SK-N-SH (cell line): ENCODE measurements around the gene CTNNA3. TPM values are rescaled to one million over a fixed set of nuclear protein-coding genes. Genes with fewer than 3 reads are reported as not detected.

Source experiments
- CTCF ChIA-PET: fragments of 300-600, 350-600 bp; formaldehyde crosslinking; extraction: SDS; loops from one replicate; lab custom pipeline; 2021; lab: Yijun Ruan, JAX
- POLR2A ChIA-PET: fragments of 350-600 bp; sonication (Branson Sonifier 250); formaldehyde crosslinking; extraction: SDS; loops from one replicate; lab custom pipeline; 2020; ENCODE audit warnings: antibody characterized with exemption, inconsistent platforms; lab: Yijun Ruan, JAX
- DNase-seq: peaks from one replicate; pipeline ENCODE4 v3.0.0; 2012
- H2AFZ ChIP-seq: fragments of 200-600 bp; sonication (generic); 2 replicates; pipeline ENCODE4 v1.8.1; 2016; ENCODE audit warnings: antibody characterized with exemption, mild to moderate bottlenecking, low read depth
- H3F3A ChIP-seq: fragments of 200-600 bp; sonication (generic); replicated peaks from 2 replicates; pipeline ENCODE3; 2016; ENCODE audit warnings: antibody characterized with exemption, mild to moderate bottlenecking; ENCODE audit not compliant: insufficient read depth
- H3K27ac ChIP-seq, 2 experiments: fragments of 200-500 bp in 1 of 2; fragments of 200-600 bp in 1 of 2; sonication (Bioruptor generic) in 1 of 2; sonication (generic), shearing (Covaris generic) in 1 of 2; 2 replicates each; pipeline versions ENCODE4 v1.5.1 to v1.6.1; 2014 to 2016; ENCODE audit warnings: low read depth in 2 of 2, inconsistent platforms in 1 of 2, low read length in 1 of 2, mild to moderate bottlenecking in 1 of 2, mixed read lengths in 1 of 2
- H3K27me3 ChIP-seq: fragments of 200-600 bp; sonication (generic), shearing (Covaris generic); 2 replicates; pipeline ENCODE4 v1.6.1; 2016; ENCODE audit warnings: mixed run types; ENCODE audit not compliant: insufficient read depth
- H3K36me3 ChIP-seq, 2 experiments: fragments of 200-500 bp in 1 of 2; fragments of 200-600 bp in 1 of 2; sonication (Bioruptor generic) in 1 of 2; sonication (generic) in 1 of 2; replicated peaks in 1 of 2; 2 replicates each; pipeline versions ENCODE3 to v1.5.1; 2014 to 2016; ENCODE audit warnings: low read length in 1 of 2, mild to moderate bottlenecking in 1 of 2; ENCODE audit not compliant: insufficient read depth in 2 of 2, control insufficient read depth in 1 of 2
- H3K4me1 ChIP-seq, 2 experiments: fragments of 200-500 bp in 1 of 2; fragments of 200-600 bp in 1 of 2; sonication (Bioruptor generic) in 1 of 2; sonication (generic), shearing (Covaris generic) in 1 of 2; 2 replicates each; pipeline versions ENCODE4 v1.5.1 to v1.6.1; 2014 to 2016; ENCODE audit warnings: low read depth in 1 of 2, low read length in 1 of 2, mixed run types in 1 of 2; ENCODE audit not compliant: insufficient read depth in 2 of 2, control insufficient read depth in 1 of 2
- H3K4me2 ChIP-seq: fragments of 200-600 bp; sonication (generic), shearing (Covaris generic); 2 replicates; pipeline ENCODE4 v1.6.1; 2017; ENCODE audit warnings: mixed run types
- H3K4me3 ChIP-seq, 2 experiments: fragments of 200-500 bp in 1 of 2; fragments of 200-600 bp in 1 of 2; sonication (Bioruptor generic) in 1 of 2; sonication (generic), shearing (Covaris generic) in 1 of 2; 2 replicates each; pipeline versions ENCODE4 v1.5.1 to v1.8.1; 2014 to 2016; ENCODE audit warnings: low read depth in 2 of 2, inconsistent platforms in 1 of 2, low read length in 1 of 2, mild to moderate bottlenecking in 1 of 2, mixed read lengths in 1 of 2, moderate library complexity in 1 of 2
- H3K79me2 ChIP-seq: fragments of 200-600 bp; sonication (generic); 2 replicates; pipeline ENCODE4 v1.8.1; 2017; ENCODE audit warnings: mild to moderate bottlenecking; ENCODE audit not compliant: insufficient read depth
- H3K9ac ChIP-seq: fragments of 200-600 bp; sonication (generic); 2 replicates; pipeline ENCODE4 v1.6.1; 2017; ENCODE audit warnings: mixed run types
- H3K9me2 ChIP-seq: fragments of 200-600 bp; sonication (generic); 2 replicates; pipeline ENCODE4 v1.6.1; 2017; ENCODE audit warnings: mixed run types
- H3K9me3 ChIP-seq: fragments of 200-600 bp; sonication (generic); 2 replicates; pipeline ENCODE4 v1.6.1; 2017; ENCODE audit warnings: mixed run types, mild to moderate bottlenecking, moderate library complexity
- H4K20me1 ChIP-seq: fragments of 200-600 bp; sonication (generic); 2 replicates; pipeline ENCODE4 v1.6.1; 2017; ENCODE audit warnings: mild to moderate bottlenecking, mixed run types; ENCODE audit not compliant: insufficient read depth
- CHD2 ChIP-seq: fragments of 150-350 bp; IDR thresholded peaks from 2 replicates; pipeline ENCODE4 v1.6.1; 2018; ENCODE audit warnings: low read length; ENCODE audit not compliant: partially characterized antibody
- FOXJ3 ChIP-seq: sonication (generic); formaldehyde crosslinking; IDR thresholded peaks from 2 replicates; pipeline ENCODE4 v1.5.1; 2020; ENCODE audit warnings: mild to moderate bottlenecking, missing genetic modification reagents
- FOXM1 ChIP-seq: IDR thresholded peaks from 2 replicates; pipeline ENCODE4 v1.4.0; 2012; ENCODE audit warnings: low read depth, mild to moderate bottlenecking
- GABPA ChIP-seq: IDR thresholded peaks from 2 replicates; pipeline ENCODE4 v1.4.0; 2012; ENCODE audit warnings: low read depth, mild to moderate bottlenecking
- JUND ChIP-seq: IDR thresholded peaks from 2 replicates; pipeline ENCODE4 v1.4.0; 2012
- MEF2A ChIP-seq: IDR thresholded peaks from 2 replicates; pipeline ENCODE4 v1.4.0; 2012; ENCODE audit warnings: low read depth, borderline replicate concordance
- MXI1 ChIP-seq: IDR thresholded peaks from 2 replicates; pipeline ENCODE4 v1.6.1; 2012; ENCODE audit warnings: mild to moderate bottlenecking, low read depth, low read length, improper control_type of control experiment
- POLR2AphosphoS5 ChIP-seq: IDR thresholded peaks from 2 replicates; pipeline ENCODE4 v1.6.1; 2012; ENCODE audit warnings: low read depth, low read length
- RAD21 ChIP-seq: IDR thresholded peaks from 2 replicates; pipeline ENCODE4 v1.6.1; 2012; ENCODE audit warnings: mild to moderate bottlenecking, low read length
- RCOR1 ChIP-seq: fragments of 150-350 bp; IDR thresholded peaks from 2 replicates; pipeline ENCODE4 v1.6.1; 2017; ENCODE audit warnings: antibody characterized with exemption, low read length
- RFX5 ChIP-seq: IDR thresholded peaks from 2 replicates; pipeline ENCODE4 v1.6.1; 2012; ENCODE audit warnings: mild to moderate bottlenecking, improper control_type of control experiment, low read length
- RXRA ChIP-seq: IDR thresholded peaks from 2 replicates; pipeline ENCODE4 v1.4.0; 2012; ENCODE audit warnings: low read depth, mild to moderate bottlenecking, borderline replicate concordance
- SIN3A ChIP-seq: IDR thresholded peaks from 2 replicates; pipeline ENCODE4 v1.6.1; 2012; ENCODE audit warnings: low read depth, mild to moderate bottlenecking, low read length, moderate library complexity, borderline replicate concordance
- TCF12 ChIP-seq: IDR thresholded peaks from 2 replicates; pipeline ENCODE4 v1.4.0; 2012
- TEAD4 ChIP-seq: IDR thresholded peaks from 2 replicates; pipeline ENCODE4 v1.4.0; 2012; ENCODE audit warnings: mild to moderate bottlenecking, borderline replicate concordance; ENCODE audit not compliant: insufficient read depth
- WGBS: methylation state at CpG from one replicate; pipeline ENCODE4 v1.1.6; 2017; ENCODE audit warnings: low lambda C conversion rate; 5-methylcytosine and 5-hydroxymethylcytosine counted together
- polyA plus RNA-seq, 3 experiments: library from polyadenylated mRNA; depleted of rRNA; stranded (reverse); fragments of >200 nt; gene quantifications; 2 replicates each; pipeline ENCODE4 v1.2.3, GENCODE V29; 2012
- TF ChIP-seq, protein P1 (sequence below): IDR thresholded peaks from 2 replicates; pipeline ENCODE4 v1.4.0; 2012; ENCODE audit warnings: low read depth, borderline replicate concordance
- TF ChIP-seq, protein P2 (sequence below): fragments of 200-600 bp; sonication (generic); IDR thresholded peaks from 2 replicates; pipeline ENCODE4 v1.6.1; 2017; ENCODE audit warnings: antibody characterized with exemption, mild to moderate bottlenecking, moderate library complexity
- TF ChIP-seq, protein P3 (sequence below): IDR thresholded peaks from 2 replicates; pipeline ENCODE4 v1.6.1; 2012; ENCODE audit warnings: mild to moderate bottlenecking, low read depth, low read length, moderate library complexity
- TF ChIP-seq, protein P4 (sequence below): fragments of 150-350 bp; IDR thresholded peaks from 2 replicates; pipeline ENCODE4 v1.6.1; 2017; ENCODE audit warnings: antibody characterized with exemption, low read length, low read depth, borderline replicate concordance
- TF ChIP-seq, protein P5 (sequence below): IDR thresholded peaks from 2 replicates; pipeline ENCODE4 v1.4.0; 2012; ENCODE audit warnings: low read depth

Gene CTNNA3
- polyA plus RNA-seq, 1 of the 3 experiments (the other 2 are of a cell fraction) = not detected

DNA sequence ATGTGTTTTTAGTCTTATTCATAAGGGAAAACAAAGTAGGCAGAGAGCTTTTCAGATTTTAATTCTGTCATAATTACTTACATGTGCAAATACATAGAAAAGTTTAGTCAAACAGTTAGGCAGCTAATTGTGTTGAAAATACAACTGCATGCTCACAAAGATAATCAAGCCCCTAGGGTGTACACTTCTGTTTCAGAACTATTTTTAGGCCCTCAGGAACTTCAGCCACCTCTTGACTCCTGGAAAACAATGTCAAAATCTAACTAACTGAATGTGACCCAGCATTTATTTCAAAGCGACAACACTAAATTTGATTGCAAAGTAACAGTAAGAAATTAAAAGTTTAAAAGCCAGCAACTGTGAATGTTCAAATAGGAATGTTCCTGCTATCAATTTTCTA is 1369.1 kb downstream of the CTNNA3 start:
- CTCF ChIA-PET = no interaction called here
- POLR2A ChIA-PET = no interaction called here
- H3K79me2 ChIP-seq = no peaks in the 10 kb centered on the region
- DNase-seq = no peak
- no peak overlapping the region for H3K9ac ChIP-seq
- H3F3A ChIP-seq = no peaks in the 10 kb centered on the region
- H3K4me1 ChIP-seq = no peaks in the 10 kb centered on the region
- no peak overlapping the region for H3K4me2 ChIP-seq
- H2AFZ ChIP-seq = no peak overlapping the region
- H3K9me2 ChIP-seq = no peaks in the 10 kb centered on the region
- TF ChIP-seq GABPA (no peak), FOXJ3 (CRISPR knock-in tag) (no peak), JUND (no peak), TEAD4 (no peak), FOXM1 (no peak), RXRA (no peak), RAD21 (no peak), TCF12 (no peak), RFX5 (no peak), CHD2 (no peak)
- TF ChIP-seq, protein P1, sequence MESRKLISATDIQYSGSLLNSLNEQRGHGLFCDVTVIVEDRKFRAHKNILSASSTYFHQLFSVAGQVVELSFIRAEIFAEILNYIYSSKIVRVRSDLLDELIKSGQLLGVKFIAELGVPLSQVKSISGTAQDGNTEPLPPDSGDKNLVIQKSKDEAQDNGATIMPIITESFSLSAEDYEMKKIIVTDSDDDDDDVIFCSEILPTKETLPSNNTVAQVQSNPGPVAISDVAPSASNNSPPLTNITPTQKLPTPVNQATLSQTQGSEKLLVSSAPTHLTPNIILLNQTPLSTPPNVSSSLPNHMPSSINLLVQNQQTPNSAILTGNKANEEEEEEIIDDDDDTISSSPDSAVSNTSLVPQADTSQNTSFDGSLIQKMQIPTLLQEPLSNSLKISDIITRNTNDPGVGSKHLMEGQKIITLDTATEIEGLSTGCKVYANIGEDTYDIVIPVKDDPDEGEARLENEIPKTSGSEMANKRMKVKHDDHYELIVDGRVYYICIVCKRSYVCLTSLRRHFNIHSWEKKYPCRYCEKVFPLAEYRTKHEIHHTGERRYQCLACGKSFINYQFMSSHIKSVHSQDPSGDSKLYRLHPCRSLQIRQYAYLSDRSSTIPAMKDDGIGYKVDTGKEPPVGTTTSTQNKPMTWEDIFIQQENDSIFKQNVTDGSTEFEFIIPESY = no peak
- TF ChIP-seq, all 33 proteins: peak for 0
- Histone ChIP-seq H3K4me3 (no peak overlapping the region), H3K36me3 (no peaks in the 10 kb centered on the region), H3K9me3 (no peaks in the 10 kb centered on the region), H3K27ac (no peak overlapping the region), H3K27me3 (no peaks in the 10 kb centered on the region), H4K20me1 (no peaks in the 10 kb centered on the region)
- WGBS = 13% methylated on average over 1 of the region's 1 CpG

DNA sequence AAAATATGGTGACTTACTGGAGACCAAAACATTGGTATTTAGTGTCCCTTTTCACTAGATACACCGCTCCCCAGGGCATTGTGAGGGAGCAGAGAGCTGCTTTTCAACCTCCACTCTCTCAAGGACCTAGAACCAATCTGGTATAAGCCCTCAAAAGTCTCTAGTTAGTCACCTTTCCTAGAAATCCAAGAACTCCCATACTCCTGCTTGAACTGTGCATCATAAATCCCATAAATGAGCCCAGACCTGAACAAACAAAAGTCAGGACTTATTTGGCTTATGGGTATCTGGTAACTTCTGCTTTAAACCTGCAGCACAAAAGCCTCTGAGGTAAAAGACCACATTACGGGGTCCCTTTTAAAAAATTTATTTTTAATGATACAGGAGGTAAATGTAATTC is 1373.2 kb downstream of the CTNNA3 start:
- no peaks in the 10 kb centered on the region for H3K9me3 ChIP-seq
- no peaks in the 10 kb centered on the region for H3K79me2 ChIP-seq
- no peaks in the 10 kb centered on the region for H3K27me3 ChIP-seq
- no peak overlapping the region for H3K9ac ChIP-seq
- H3K9me2 ChIP-seq = no peaks in the 10 kb centered on the region
- no peaks in the 10 kb centered on the region for H4K20me1 ChIP-seq
- no peaks in the 10 kb centered on the region for H3F3A ChIP-seq
- 3% methylated on average over 2 of the region's 2 CpGs for WGBS
- DNase-seq = no peak
- H3K27ac ChIP-seq = no peak overlapping the region
- H2AFZ ChIP-seq = no peak overlapping the region
- ChIA-PET POLR2A (no interaction called here), CTCF (no interaction called here)
- H3K4me2 ChIP-seq = no peak overlapping the region
- no peaks in the 10 kb centered on the region for H3K4me1 ChIP-seq
- H3K4me3 ChIP-seq = no peak overlapping the region
- no peaks in the 10 kb centered on the region for H3K36me3 ChIP-seq
- TF ChIP-seq, protein P2, sequence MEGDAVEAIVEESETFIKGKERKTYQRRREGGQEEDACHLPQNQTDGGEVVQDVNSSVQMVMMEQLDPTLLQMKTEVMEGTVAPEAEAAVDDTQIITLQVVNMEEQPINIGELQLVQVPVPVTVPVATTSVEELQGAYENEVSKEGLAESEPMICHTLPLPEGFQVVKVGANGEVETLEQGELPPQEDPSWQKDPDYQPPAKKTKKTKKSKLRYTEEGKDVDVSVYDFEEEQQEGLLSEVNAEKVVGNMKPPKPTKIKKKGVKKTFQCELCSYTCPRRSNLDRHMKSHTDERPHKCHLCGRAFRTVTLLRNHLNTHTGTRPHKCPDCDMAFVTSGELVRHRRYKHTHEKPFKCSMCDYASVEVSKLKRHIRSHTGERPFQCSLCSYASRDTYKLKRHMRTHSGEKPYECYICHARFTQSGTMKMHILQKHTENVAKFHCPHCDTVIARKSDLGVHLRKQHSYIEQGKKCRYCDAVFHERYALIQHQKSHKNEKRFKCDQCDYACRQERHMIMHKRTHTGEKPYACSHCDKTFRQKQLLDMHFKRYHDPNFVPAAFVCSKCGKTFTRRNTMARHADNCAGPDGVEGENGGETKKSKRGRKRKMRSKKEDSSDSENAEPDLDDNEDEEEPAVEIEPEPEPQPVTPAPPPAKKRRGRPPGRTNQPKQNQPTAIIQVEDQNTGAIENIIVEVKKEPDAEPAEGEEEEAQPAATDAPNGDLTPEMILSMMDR = no peak
- no peak for TF ChIP-seq MEF2A
- TF ChIP-seq, protein P3, sequence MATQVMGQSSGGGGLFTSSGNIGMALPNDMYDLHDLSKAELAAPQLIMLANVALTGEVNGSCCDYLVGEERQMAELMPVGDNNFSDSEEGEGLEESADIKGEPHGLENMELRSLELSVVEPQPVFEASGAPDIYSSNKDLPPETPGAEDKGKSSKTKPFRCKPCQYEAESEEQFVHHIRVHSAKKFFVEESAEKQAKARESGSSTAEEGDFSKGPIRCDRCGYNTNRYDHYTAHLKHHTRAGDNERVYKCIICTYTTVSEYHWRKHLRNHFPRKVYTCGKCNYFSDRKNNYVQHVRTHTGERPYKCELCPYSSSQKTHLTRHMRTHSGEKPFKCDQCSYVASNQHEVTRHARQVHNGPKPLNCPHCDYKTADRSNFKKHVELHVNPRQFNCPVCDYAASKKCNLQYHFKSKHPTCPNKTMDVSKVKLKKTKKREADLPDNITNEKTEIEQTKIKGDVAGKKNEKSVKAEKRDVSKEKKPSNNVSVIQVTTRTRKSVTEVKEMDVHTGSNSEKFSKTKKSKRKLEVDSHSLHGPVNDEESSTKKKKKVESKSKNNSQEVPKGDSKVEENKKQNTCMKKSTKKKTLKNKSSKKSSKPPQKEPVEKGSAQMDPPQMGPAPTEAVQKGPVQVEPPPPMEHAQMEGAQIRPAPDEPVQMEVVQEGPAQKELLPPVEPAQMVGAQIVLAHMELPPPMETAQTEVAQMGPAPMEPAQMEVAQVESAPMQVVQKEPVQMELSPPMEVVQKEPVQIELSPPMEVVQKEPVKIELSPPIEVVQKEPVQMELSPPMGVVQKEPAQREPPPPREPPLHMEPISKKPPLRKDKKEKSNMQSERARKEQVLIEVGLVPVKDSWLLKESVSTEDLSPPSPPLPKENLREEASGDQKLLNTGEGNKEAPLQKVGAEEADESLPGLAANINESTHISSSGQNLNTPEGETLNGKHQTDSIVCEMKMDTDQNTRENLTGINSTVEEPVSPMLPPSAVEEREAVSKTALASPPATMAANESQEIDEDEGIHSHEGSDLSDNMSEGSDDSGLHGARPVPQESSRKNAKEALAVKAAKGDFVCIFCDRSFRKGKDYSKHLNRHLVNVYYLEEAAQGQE = no peak
- no peak for TF ChIP-seq RCOR1
- TF ChIP-seq FOXM1 = no peak
- TF ChIP-seq POLR2AphosphoS5 = no peak
- TF ChIP-seq, protein P4, sequence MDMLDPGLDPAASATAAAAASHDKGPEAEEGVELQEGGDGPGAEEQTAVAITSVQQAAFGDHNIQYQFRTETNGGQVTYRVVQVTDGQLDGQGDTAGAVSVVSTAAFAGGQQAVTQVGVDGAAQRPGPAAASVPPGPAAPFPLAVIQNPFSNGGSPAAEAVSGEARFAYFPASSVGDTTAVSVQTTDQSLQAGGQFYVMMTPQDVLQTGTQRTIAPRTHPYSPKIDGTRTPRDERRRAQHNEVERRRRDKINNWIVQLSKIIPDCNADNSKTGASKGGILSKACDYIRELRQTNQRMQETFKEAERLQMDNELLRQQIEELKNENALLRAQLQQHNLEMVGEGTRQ = no peak
- no peak for TF ChIP-seq TEAD4
- no peak for TF ChIP-seq MXI1
- no peak for TF ChIP-seq SIN3A
- TF ChIP-seq, protein P5, sequence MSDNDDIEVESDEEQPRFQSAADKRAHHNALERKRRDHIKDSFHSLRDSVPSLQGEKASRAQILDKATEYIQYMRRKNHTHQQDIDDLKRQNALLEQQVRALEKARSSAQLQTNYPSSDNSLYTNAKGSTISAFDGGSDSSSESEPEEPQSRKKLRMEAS = no peak
- no peak for TF ChIP-seq TCF12
- TF ChIP-seq RAD21 = no peak
